Measurements from ENCODE around the gene SEC31A. TPM values are rescaled to one million over a fixed set of nuclear protein-coding genes. Genes with fewer than 3 reads are reported as not detected.

Gene SEC31A
- total RNA-seq, 1 experiment from 2014 or later, result 128 TPM

DNA sequence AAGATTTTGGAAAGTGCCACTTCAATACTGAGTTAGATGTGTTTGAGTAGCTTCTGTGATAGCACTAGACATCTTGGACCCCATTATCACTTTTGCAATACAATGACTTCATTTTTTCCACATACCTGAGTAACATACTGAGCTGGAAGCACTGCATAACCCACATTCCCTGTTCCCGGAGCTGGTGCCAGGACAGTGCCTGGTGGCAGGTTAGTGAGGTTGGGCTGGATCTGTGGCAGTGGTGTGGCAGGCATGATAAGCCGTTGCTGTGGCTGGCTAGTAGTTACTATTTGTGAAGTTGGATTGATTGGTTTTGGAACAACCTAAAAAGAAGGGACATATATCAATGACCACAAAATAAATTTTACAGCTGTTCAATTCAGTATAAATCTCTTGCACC, 48.5 kb upstream of the SEC31A start:
- Histone ChIP-seq H3K79me1 (ENCODE audit: insufficient read depth, low read depth, low read length, poor library complexity, severe bottlenecking) (no peaks in the 10 kb centered on the region), H3K4ac (ENCODE audit: low read depth, low read length) (no peak overlapping the region), H3T11ph (ENCODE audit: low read length) (no peak overlapping the region), H3K56ac (ENCODE audit: insufficient read length, low read depth, low read length) (no peak overlapping the region), H2AK5ac (ENCODE audit: insufficient read length, low read length) (no peak overlapping the region), H3K23ac (ENCODE audit: insufficient read length, low read depth, low read length) (no peak overlapping the region), H4K20me1 (ENCODE audit: control insufficient read depth, insufficient read depth, insufficient read length) (no peaks in the 10 kb centered on the region), H3K4me1 (ENCODE audit: insufficient read depth, low read length) (no peaks in the 10 kb centered on the region), H3K27ac (ENCODE audit: insufficient read length, low read depth, low read length) (no peak overlapping the region), H2BK5ac (ENCODE audit: insufficient read length, low read length) (no peak overlapping the region), H2BK20ac (ENCODE audit: low read depth, low read length, poor library complexity, severe bottlenecking) (no peak overlapping the region), H2BK12ac (ENCODE audit: insufficient read length, low read depth, low read length) (no peak overlapping the region), H3K14ac (ENCODE audit: insufficient read depth, low read length) (no peak overlapping the region), H3K18ac (ENCODE audit: insufficient read length, low read depth, low read length) (no peak overlapping the region), H3K9ac (ENCODE audit: extremely low read depth, insufficient read length, low read length) (no peak overlapping the region), H3K4me2 (ENCODE audit: insufficient read depth, insufficient read length, low read length) (no peak overlapping the region), H4K5ac (ENCODE audit: insufficient read length, low read depth, low read length) (no peak overlapping the region), H2BK15ac (ENCODE audit: low read depth, low read length) (no peak overlapping the region), H4K91ac (ENCODE audit: insufficient read length, low read depth, low read length) (no peak overlapping the region), H2BK120ac (ENCODE audit: low read depth, low read length, poor library complexity, severe bottlenecking) (no peak overlapping the region), H4K8ac (replicated peaks; ENCODE audit: insufficient read length, low read depth, low read length) (no peak overlapping the region), H2AFZ (ENCODE audit: low read length) (no peak overlapping the region), H3K79me2 (ENCODE audit: insufficient read depth, low read length) (no peaks in the 10 kb centered on the region), H3K27me3 (ENCODE audit: insufficient read depth, low read length) (no peaks in the 10 kb centered on the region; the same call in 1 of the 2 replicates), H3K23me2 (ENCODE audit: insufficient read length, low read depth, low read length, poor library complexity, severe bottlenecking) (no peaks in the 10 kb centered on the region), H3K9me3 (ENCODE audit: control insufficient read depth, low read depth, low read length) (no peaks in the 10 kb centered on the region)
- TF ChIP-seq, protein P1, sequence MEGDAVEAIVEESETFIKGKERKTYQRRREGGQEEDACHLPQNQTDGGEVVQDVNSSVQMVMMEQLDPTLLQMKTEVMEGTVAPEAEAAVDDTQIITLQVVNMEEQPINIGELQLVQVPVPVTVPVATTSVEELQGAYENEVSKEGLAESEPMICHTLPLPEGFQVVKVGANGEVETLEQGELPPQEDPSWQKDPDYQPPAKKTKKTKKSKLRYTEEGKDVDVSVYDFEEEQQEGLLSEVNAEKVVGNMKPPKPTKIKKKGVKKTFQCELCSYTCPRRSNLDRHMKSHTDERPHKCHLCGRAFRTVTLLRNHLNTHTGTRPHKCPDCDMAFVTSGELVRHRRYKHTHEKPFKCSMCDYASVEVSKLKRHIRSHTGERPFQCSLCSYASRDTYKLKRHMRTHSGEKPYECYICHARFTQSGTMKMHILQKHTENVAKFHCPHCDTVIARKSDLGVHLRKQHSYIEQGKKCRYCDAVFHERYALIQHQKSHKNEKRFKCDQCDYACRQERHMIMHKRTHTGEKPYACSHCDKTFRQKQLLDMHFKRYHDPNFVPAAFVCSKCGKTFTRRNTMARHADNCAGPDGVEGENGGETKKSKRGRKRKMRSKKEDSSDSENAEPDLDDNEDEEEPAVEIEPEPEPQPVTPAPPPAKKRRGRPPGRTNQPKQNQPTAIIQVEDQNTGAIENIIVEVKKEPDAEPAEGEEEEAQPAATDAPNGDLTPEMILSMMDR (conservative IDR thresholded peaks at IDR 0.05), result no peak
- Mint-ChIP-seq H3K27me3 (ENCODE audit: low read depth) (no peaks in the 10 kb centered on the region), H3K27ac (0 out of 7 replicates have a peak overlapping the region, but pooled peaks of 1 of the 3 experiments have one; percentile 14), H3K36me3 (ENCODE audit: insufficient read depth in 1 of 3, low read depth in 3 of 3) (peaks cover 4 to 36% (median 25%) of the 10 kb centered on the region in 3 experiments; a peak in 6 of 7 replicates), H3K4me1 (no peaks in the 10 kb centered on the region), H3K9me3 (no peaks in the 10 kb centered on the region), H3K4me3 (no peak overlapping the region)
- no CpG with 5 or more reads among the region's 2 CpGs for WGBS (ENCODE audit: extremely low coverage, insufficient read length, low lambda C conversion rate)
- no peak for DNase-seq

All from H9 (cell line).